HCT116 (cell line): ENCODE data around the gene TNFSF9. TPM values are rescaled to one million over a fixed set of nuclear protein-coding genes. Genes with fewer than 3 reads are reported as not detected.

Source experiments
- ATAC-seq: fragments of 200-7000 bp; cut with Tn5 transposase; 2 replicates; pipeline ENCODE4 v1.9.1; 2020; ENCODE audit warnings: mild to moderate bottlenecking, moderate library complexity
- BruUV-seq: library from RNA; stranded (reverse); fragments of 400-500 nt; replicated peaks from 2 replicates; lab custom pipeline; 2021; lab: Mats Ljungman, UMichigan
- CTCF ChIA-PET: fragments of 300-600 bp; sonication (Branson Sonifier 250); formaldehyde crosslinking; loops from one replicate; lab custom pipeline; 2021; ENCODE audit warnings: antibody characterized with exemption; lab: Charles Lee
- POLR2A ChIA-PET: fragments of 300-600, 350-600 bp; sonication (Branson Sonifier 250); formaldehyde crosslinking; loops from one replicate; lab custom pipeline; 2021; ENCODE audit warnings: antibody characterized with exemption; lab: Charles Lee
- RAD21 ChIA-PET, 2 experiments: fragments of 300-600 bp; sonication (Branson Sonifier 250); formaldehyde crosslinking; loops; one replicate each; lab custom pipeline; 2023; ENCODE audit warnings: low total read pairs in 2 of 2; ENCODE audit not compliant: uncharacterized antibody in 2 of 2, unreplicated experiment in 2 of 2, low non-redundant PET in 1 of 2; lab: Charles Lee
- DNase-seq: peaks from one replicate; pipeline ENCODE4 v3.0.0-alpha.2; 2010; ENCODE audit warnings: low read depth, low spot score
- H2AFZ ChIP-seq: fragments of 200-600 bp; shearing (Covaris generic), sonication (generic); 2 replicates; pipeline ENCODE4 v1.6.1; 2017; ENCODE audit warnings: low read depth, mixed run types, mixed read lengths, antibody characterized with exemption, low read length; ENCODE audit not compliant: poor library complexity, severe bottlenecking
- H3K27ac ChIP-seq: 2 replicates; pipeline ENCODE4 v1.5.1; 2012; ENCODE audit warnings: low read depth, low read length
- H3K27me3 ChIP-seq: fragments of 200-600 bp; sonication (generic); 2 replicates; pipeline ENCODE4 v1.6.1; 2016; ENCODE audit warnings: mixed run types, low read length, mixed read lengths; ENCODE audit not compliant: insufficient read depth
- H3K36me3 ChIP-seq, 2 experiments: fragments of 200-500 bp in 1 of 2; fragments of 200-600 bp in 1 of 2; sonication (Bioruptor generic) in 1 of 2; sonication (generic) in 1 of 2; 2 replicates each; pipeline versions ENCODE4 v1.5.1 to v1.6.1; 2014 to 2016; ENCODE audit warnings: low read length in 2 of 2, inconsistent platforms in 1 of 2, mixed read lengths in 1 of 2, mixed run types in 1 of 2; ENCODE audit not compliant: insufficient read depth in 2 of 2, control insufficient read depth in 1 of 2
- H3K4me1 ChIP-seq, 2 experiments: fragments of 200-600 bp in 1 of 2; sonication (generic) in 1 of 2; 2 replicates each; pipeline versions ENCODE4 v1.5.1 to v1.6.1; 2012 to 2017; ENCODE audit warnings: low read length in 2 of 2, inconsistent platforms in 1 of 2, mild to moderate bottlenecking in 1 of 2, mixed read lengths in 1 of 2, mixed run types in 1 of 2, moderate library complexity in 1 of 2; ENCODE audit not compliant: insufficient read depth in 2 of 2, control insufficient read depth in 1 of 2
- H3K4me2 ChIP-seq: fragments of 200-600 bp; sonication (generic); 2 replicates; pipeline ENCODE4 v1.6.1; 2017; ENCODE audit warnings: mixed run types, low read length, mixed read lengths
- H3K4me3 ChIP-seq, 2 experiments: fragments of 200-600 bp in 1 of 2; sonication (generic) in 1 of 2; replicated peaks in 1 of 2; 2 replicates each; pipeline ENCODE4 v1.5.1; 2011 to 2016; ENCODE audit warnings: low read length in 2 of 2, control low read depth in 1 of 2, low read depth in 1 of 2, mild to moderate bottlenecking in 1 of 2, mixed read lengths in 1 of 2, mixed run types in 1 of 2
- H3K79me2 ChIP-seq: fragments of 200-600 bp; sonication (generic); 2 replicates; pipeline ENCODE4 v1.6.1; 2017; ENCODE audit warnings: mild to moderate bottlenecking, mixed run types, low read length, moderate library complexity, mixed read lengths; ENCODE audit not compliant: insufficient read depth
- H3K9ac ChIP-seq: fragments of 200-600 bp; sonication (generic); 2 replicates; pipeline ENCODE4 v1.6.1; 2016; ENCODE audit warnings: low read length, mixed read lengths
- H3K9me2 ChIP-seq: fragments of 200-600 bp; sonication (generic), shearing (Covaris generic); 2 replicates; pipeline ENCODE4 v1.6.1; 2017; ENCODE audit warnings: mixed run types, mild to moderate bottlenecking, moderate library complexity; ENCODE audit not compliant: insufficient read depth
- H3K9me3 ChIP-seq, 2 experiments: fragments of 200-500 bp in 1 of 2; fragments of 200-600 bp in 1 of 2; sonication (Bioruptor generic) in 1 of 2; sonication (generic) in 1 of 2; 2 replicates each; pipeline ENCODE4 v1.6.1; 2014 to 2017; ENCODE audit warnings: low read length in 2 of 2, mixed read lengths in 2 of 2, inconsistent platforms in 1 of 2, low read depth in 1 of 2, mild to moderate bottlenecking in 1 of 2, mixed run types in 1 of 2, moderate library complexity in 1 of 2; ENCODE audit not compliant: control insufficient read depth in 1 of 2, insufficient read depth in 1 of 2
- H4K20me1 ChIP-seq: fragments of 200-600 bp; sonication (generic), shearing (Covaris generic); 2 replicates; pipeline ENCODE4 v1.6.1; 2017; ENCODE audit warnings: mixed run types, mild to moderate bottlenecking, moderate library complexity; ENCODE audit not compliant: insufficient read depth
- CBX3 ChIP-seq: IDR thresholded peaks from 2 replicates; pipeline ENCODE4 v1.6.1; 2012; ENCODE audit warnings: low read depth
- CEBPB ChIP-seq: IDR thresholded peaks from 2 replicates; pipeline ENCODE4 v1.6.1; 2012; ENCODE audit warnings: low read depth
- EGR1 ChIP-seq: IDR thresholded peaks from 2 replicates; pipeline ENCODE4 v1.6.1; 2012; ENCODE audit warnings: low read depth
- ELF1 ChIP-seq: IDR thresholded peaks from 2 replicates; pipeline ENCODE4 v1.6.1; 2012; ENCODE audit warnings: low read depth, borderline replicate concordance
- EZH2 ChIP-seq: fragments of 200-600 bp; sonication (generic); IDR thresholded peaks from 2 replicates; pipeline ENCODE4 v1.6.1; 2017; ENCODE audit warnings: antibody characterized with exemption, mixed run types
- JUND ChIP-seq: IDR thresholded peaks from 2 replicates; pipeline ENCODE4 v1.6.1; 2012
- POLR2A ChIP-seq: IDR thresholded peaks from 2 replicates; pipeline ENCODE4 v1.7.0; 2011; ENCODE audit warnings: borderline replicate concordance; ENCODE audit not compliant: insufficient read depth, insufficient read length; ENCODE audit errors: extremely low read depth
- POLR2AphosphoS5 ChIP-seq: IDR thresholded peaks from 2 replicates; pipeline ENCODE4 v1.6.1; 2011; ENCODE audit warnings: mild to moderate bottlenecking, low read depth, low read length, moderate library complexity
- SIN3A ChIP-seq: IDR thresholded peaks from 2 replicates; pipeline ENCODE4 v1.6.1; 2012; ENCODE audit warnings: low read depth
- SRF ChIP-seq: IDR thresholded peaks from 2 replicates; pipeline ENCODE4 v1.6.1; 2012; ENCODE audit warnings: low read depth
- YY1 ChIP-seq: IDR thresholded peaks from 2 replicates; pipeline ENCODE4 v1.6.1; 2011; ENCODE audit warnings: low read length, low read depth, moderate library complexity, mild to moderate bottlenecking; ENCODE audit not compliant: insufficient replicate concordance; ENCODE audit errors: extremely low read depth
- ZFX ChIP-seq: fragments of 450-650 bp; IDR thresholded peaks from 2 replicates; pipeline ENCODE4 v1.6.1; 2017
- intact Hi-C: fragments of 100-400 bp; cut with micrococcal nuclease; formaldehyde crosslinking; loops from 2 replicates; pipeline ENCODE4 v1.10.0; 2022
- total RNA-seq: library from RNA; stranded (reverse); gene quantifications from one replicate; pipeline ENCODE4 v1.2.1, GENCODE V29; 2021; ENCODE audit not compliant: unreplicated experiment
- TF ChIP-seq, protein P1 (sequence below), 3 experiments: fragments of 200-600 bp in 1 of 3; sonication (generic) in 1 of 3; IDR thresholded peaks in 2 of 3; conservative IDR thresholded peaks in 1 of 3; 2 replicates each; pipeline ENCODE4 v1.5.1; 2012 to 2017; ENCODE audit warnings: low read depth in 2 of 3, low read length in 2 of 3, antibody characterized with exemption in 1 of 3, borderline replicate concordance in 1 of 3, control low read depth in 1 of 3, mild to moderate bottlenecking in 1 of 3, mixed read lengths in 1 of 3, mixed run types in 1 of 3, moderate library complexity in 1 of 3; ENCODE audit not compliant: insufficient read depth in 1 of 3
- TF ChIP-seq, protein P2 (sequence below): IDR thresholded peaks from 2 replicates; pipeline ENCODE4 v1.6.1; 2011; ENCODE audit warnings: mild to moderate bottlenecking, low read length, moderate library complexity; ENCODE audit not compliant: insufficient replicate concordance; ENCODE audit errors: extremely low read depth
- TF ChIP-seq, protein P3 (sequence below): IDR thresholded peaks from 2 replicates; pipeline ENCODE4 v1.6.1; 2012
- TF ChIP-seq, protein P4 (sequence below): IDR thresholded peaks from 2 replicates; pipeline ENCODE4 v1.6.1; 2012
- TF ChIP-seq, protein P5 (sequence below): IDR thresholded peaks from 2 replicates; pipeline ENCODE4 v1.6.1; 2012; ENCODE audit warnings: low read depth

TNFSF9 gene
- total RNA-seq, 1 experiment from 2014 or later, result 25.1 TPM

DNA sequence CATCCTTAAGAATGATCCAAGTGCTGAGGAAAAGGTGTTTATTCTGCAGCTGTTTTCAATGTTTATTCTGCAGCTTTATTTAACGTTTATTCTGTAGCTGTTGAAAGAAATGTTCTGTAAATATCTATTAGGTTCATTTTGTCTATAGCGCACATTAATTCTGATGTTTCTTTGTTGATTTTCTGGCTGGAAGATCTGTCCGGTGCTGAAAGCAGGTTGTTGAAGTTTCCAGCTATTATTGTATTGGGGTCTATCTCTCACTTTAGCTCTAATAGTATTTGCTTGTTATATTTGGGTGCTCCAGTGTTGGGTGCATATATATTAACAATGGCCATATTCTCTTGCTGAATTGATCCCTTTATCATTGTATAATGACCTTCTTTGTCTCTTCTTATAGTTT lies 39.9 kb downstream of the TNFSF9 start:
- H3K4me2 ChIP-seq, result no peak overlapping the region
- H2AFZ ChIP-seq, result no peak overlapping the region
- ChIA-PET CTCF (interaction anchor here (1.5 kb wide), 1 partner anchor 54 kb away, joined by 3 read pairs; no protein-coding TSS in a partner anchor), POLR2A (no interaction called here), RAD21 (no interaction called here)
- BruUV-seq, result no TSS peak
- H3K79me2 ChIP-seq, result no peaks in the 10 kb centered on the region
- H4K20me1 ChIP-seq, result no peaks in the 10 kb centered on the region
- TF ChIP-seq ELF1, result no peak
- TF ChIP-seq, protein P1, sequence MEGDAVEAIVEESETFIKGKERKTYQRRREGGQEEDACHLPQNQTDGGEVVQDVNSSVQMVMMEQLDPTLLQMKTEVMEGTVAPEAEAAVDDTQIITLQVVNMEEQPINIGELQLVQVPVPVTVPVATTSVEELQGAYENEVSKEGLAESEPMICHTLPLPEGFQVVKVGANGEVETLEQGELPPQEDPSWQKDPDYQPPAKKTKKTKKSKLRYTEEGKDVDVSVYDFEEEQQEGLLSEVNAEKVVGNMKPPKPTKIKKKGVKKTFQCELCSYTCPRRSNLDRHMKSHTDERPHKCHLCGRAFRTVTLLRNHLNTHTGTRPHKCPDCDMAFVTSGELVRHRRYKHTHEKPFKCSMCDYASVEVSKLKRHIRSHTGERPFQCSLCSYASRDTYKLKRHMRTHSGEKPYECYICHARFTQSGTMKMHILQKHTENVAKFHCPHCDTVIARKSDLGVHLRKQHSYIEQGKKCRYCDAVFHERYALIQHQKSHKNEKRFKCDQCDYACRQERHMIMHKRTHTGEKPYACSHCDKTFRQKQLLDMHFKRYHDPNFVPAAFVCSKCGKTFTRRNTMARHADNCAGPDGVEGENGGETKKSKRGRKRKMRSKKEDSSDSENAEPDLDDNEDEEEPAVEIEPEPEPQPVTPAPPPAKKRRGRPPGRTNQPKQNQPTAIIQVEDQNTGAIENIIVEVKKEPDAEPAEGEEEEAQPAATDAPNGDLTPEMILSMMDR (IDR thresholded peaks at IDR 0.05 in 2 of 3, conservative IDR thresholded peaks at IDR 0.05 in 1 of 3; ENCODE audit: borderline replicate concordance in 1 of 3, insufficient read depth in 1 of 3, low read depth in 2 of 3, low read length in 2 of 3), result no peak
- TF ChIP-seq, protein P2, sequence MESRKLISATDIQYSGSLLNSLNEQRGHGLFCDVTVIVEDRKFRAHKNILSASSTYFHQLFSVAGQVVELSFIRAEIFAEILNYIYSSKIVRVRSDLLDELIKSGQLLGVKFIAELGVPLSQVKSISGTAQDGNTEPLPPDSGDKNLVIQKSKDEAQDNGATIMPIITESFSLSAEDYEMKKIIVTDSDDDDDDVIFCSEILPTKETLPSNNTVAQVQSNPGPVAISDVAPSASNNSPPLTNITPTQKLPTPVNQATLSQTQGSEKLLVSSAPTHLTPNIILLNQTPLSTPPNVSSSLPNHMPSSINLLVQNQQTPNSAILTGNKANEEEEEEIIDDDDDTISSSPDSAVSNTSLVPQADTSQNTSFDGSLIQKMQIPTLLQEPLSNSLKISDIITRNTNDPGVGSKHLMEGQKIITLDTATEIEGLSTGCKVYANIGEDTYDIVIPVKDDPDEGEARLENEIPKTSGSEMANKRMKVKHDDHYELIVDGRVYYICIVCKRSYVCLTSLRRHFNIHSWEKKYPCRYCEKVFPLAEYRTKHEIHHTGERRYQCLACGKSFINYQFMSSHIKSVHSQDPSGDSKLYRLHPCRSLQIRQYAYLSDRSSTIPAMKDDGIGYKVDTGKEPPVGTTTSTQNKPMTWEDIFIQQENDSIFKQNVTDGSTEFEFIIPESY, result no peak
- TF ChIP-seq, protein P3, sequence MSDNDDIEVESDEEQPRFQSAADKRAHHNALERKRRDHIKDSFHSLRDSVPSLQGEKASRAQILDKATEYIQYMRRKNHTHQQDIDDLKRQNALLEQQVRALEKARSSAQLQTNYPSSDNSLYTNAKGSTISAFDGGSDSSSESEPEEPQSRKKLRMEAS, result no peak
- TF ChIP-seq CEBPB, result no peak
- TF ChIP-seq, protein P4, sequence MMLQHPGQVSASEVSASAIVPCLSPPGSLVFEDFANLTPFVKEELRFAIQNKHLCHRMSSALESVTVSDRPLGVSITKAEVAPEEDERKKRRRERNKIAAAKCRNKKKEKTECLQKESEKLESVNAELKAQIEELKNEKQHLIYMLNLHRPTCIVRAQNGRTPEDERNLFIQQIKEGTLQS, result no peak
- no peak for TF ChIP-seq SIN3A
- TF ChIP-seq POLR2AphosphoS5, result no peak
- TF ChIP-seq JUND, result no peak
- TF ChIP-seq CBX3, result no peak
- TF ChIP-seq EZH2, result no peak
- TF ChIP-seq YY1, result no peak
- no peak for TF ChIP-seq EGR1
- TF ChIP-seq, protein P5, sequence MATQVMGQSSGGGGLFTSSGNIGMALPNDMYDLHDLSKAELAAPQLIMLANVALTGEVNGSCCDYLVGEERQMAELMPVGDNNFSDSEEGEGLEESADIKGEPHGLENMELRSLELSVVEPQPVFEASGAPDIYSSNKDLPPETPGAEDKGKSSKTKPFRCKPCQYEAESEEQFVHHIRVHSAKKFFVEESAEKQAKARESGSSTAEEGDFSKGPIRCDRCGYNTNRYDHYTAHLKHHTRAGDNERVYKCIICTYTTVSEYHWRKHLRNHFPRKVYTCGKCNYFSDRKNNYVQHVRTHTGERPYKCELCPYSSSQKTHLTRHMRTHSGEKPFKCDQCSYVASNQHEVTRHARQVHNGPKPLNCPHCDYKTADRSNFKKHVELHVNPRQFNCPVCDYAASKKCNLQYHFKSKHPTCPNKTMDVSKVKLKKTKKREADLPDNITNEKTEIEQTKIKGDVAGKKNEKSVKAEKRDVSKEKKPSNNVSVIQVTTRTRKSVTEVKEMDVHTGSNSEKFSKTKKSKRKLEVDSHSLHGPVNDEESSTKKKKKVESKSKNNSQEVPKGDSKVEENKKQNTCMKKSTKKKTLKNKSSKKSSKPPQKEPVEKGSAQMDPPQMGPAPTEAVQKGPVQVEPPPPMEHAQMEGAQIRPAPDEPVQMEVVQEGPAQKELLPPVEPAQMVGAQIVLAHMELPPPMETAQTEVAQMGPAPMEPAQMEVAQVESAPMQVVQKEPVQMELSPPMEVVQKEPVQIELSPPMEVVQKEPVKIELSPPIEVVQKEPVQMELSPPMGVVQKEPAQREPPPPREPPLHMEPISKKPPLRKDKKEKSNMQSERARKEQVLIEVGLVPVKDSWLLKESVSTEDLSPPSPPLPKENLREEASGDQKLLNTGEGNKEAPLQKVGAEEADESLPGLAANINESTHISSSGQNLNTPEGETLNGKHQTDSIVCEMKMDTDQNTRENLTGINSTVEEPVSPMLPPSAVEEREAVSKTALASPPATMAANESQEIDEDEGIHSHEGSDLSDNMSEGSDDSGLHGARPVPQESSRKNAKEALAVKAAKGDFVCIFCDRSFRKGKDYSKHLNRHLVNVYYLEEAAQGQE, result no peak
- TF ChIP-seq POLR2A, result no peak
- no peak for TF ChIP-seq SRF
- TF ChIP-seq ZFX, result no peak
- H3K4me3 ChIP-seq, result no peak overlapping the region
- peaks cover 0 to 5% of the 10 kb centered on the region in 2 experiments; a peak in 1 of 4 replicates for H3K9me3 ChIP-seq
- ATAC-seq (no peak), DNase-seq (no peak)
- H3K4me1 ChIP-seq, result peaks cover 0 to 3% of the 10 kb centered on the region in 2 experiments; a peak in 1 of 4 replicates
- intact Hi-C loops, result no loop called here
- no peaks in the 10 kb centered on the region for H3K27me3 ChIP-seq
- no peaks in the 10 kb centered on the region for H3K9me2 ChIP-seq
- H3K9ac ChIP-seq, result no peak overlapping the region
- H3K27ac ChIP-seq, result no peak overlapping the region
- no peaks in the 10 kb centered on the region for H3K36me3 ChIP-seq
